Fibroblast of lung (primary cell): ENCODE data around the gene ID3. TPM values are rescaled to one million over a fixed set of nuclear protein-coding genes. Genes with fewer than 3 reads are reported as not detected.

Experiments
- DNase-seq, 2 donors: peaks; one replicate each; pipeline versions ENCODE4 v3.0.0 to v3.0.0-alpha.2; 2010; ENCODE audit warnings: low read depth in 2 of 2
- H2AFZ ChIP-seq: 2 replicates; pipeline ENCODE4 v1.5.1; 2012; ENCODE audit warnings: low read length, control low read depth, inconsistent platforms
- H3K27ac ChIP-seq: 2 replicates; pipeline ENCODE4 v1.5.1; 2011; ENCODE audit warnings: low read length, control low read depth; ENCODE audit not compliant: insufficient read depth
- H3K27me3 ChIP-seq: 2 replicates; pipeline ENCODE4 v1.5.1; 2011; ENCODE audit warnings: mild to moderate bottlenecking, low read length; ENCODE audit not compliant: control insufficient read depth, insufficient read depth
- H3K36me3 ChIP-seq: 2 replicates; pipeline ENCODE4 v1.5.1; 2011; ENCODE audit warnings: low read length; ENCODE audit not compliant: control insufficient read depth, insufficient read depth
- H3K4me1 ChIP-seq: 2 replicates; pipeline ENCODE4 v1.5.1; 2011; ENCODE audit warnings: low read length; ENCODE audit not compliant: control insufficient read depth, insufficient read depth; ENCODE audit errors: extremely low read depth
- H3K4me2 ChIP-seq: 2 replicates; pipeline ENCODE4 v1.5.1; 2011; ENCODE audit warnings: low read length, control low read depth; ENCODE audit not compliant: insufficient read depth; ENCODE audit errors: extremely low read depth
- H3K4me3 ChIP-seq, 4 experiments: fragments of 200-600 bp in 1 of 4; sonication (generic) in 1 of 4; replicated peaks in 1 of 4; 2 replicates each; pipeline ENCODE4 v1.5.1; 2011 to 2016; ENCODE audit warnings: low read length in 4 of 4, low read depth in 3 of 4, mild to moderate bottlenecking in 3 of 4, control low read depth in 2 of 4, inconsistent platforms in 1 of 4, mixed read lengths in 1 of 4; ENCODE audit not compliant: insufficient read depth in 1 of 4; ENCODE audit errors: control extremely low read depth in 1 of 4
- H3K79me2 ChIP-seq: 2 replicates; pipeline ENCODE4 v1.5.1; 2012; ENCODE audit warnings: mild to moderate bottlenecking, low read length, inconsistent platforms; ENCODE audit not compliant: control insufficient read depth, insufficient read depth
- H3K9ac ChIP-seq: 2 replicates; pipeline ENCODE4 v1.5.1; 2011; ENCODE audit warnings: mild to moderate bottlenecking, low read length, control low read depth; ENCODE audit not compliant: insufficient read depth
- H3K9me3 ChIP-seq: 2 replicates; pipeline ENCODE4 v1.5.1; 2012; ENCODE audit warnings: low read depth, low read length; ENCODE audit not compliant: control insufficient read depth, insufficient read depth
- H4K20me1 ChIP-seq: 2 replicates; pipeline ENCODE4 v1.5.1; 2011; ENCODE audit warnings: low read length; ENCODE audit not compliant: control insufficient read depth, insufficient read depth; ENCODE audit errors: extremely low read depth
- CTCF ChIP-seq, 2 donors: IDR thresholded peaks in 1 of 2; conservative IDR thresholded peaks in 1 of 2; 1 replicate in 1 of 2; 2 replicates in 1 of 2; pipeline ENCODE4 v1.5.1; 2011 to 2012; ENCODE audit warnings: low read length in 2 of 2, control low read depth in 1 of 2, inconsistent platforms in 1 of 2, low read depth in 1 of 2, mild to moderate bottlenecking in 1 of 2
- EZH2 ChIP-seq: IDR thresholded peaks from 2 replicates; pipeline ENCODE4 v1.5.1; 2012; ENCODE audit warnings: low read length, control low read depth, mild to moderate bottlenecking; ENCODE audit errors: missing control alignments
- polyA plus RNA-seq, 2 donors: library from polyadenylated mRNA; depleted of rRNA in 1 of 2; stranded (reverse) in 1 of 2; unstranded in 1 of 2; fragments of >200 nt; gene quantifications; 2 replicates each; pipeline ENCODE4 v1.2.1, GENCODE V29; 2011 to 2012; ENCODE audit warnings: missing spikeins in 1 of 2
- total RNA-seq: library from RNA; depleted of rRNA; stranded (reverse); fragments of >200 nt; gene quantifications from 2 replicates; pipeline ENCODE4 v1.2.1, GENCODE V29; 2014

The ID3 gene
- total and polyA plus RNA-seq, 2 donors (not counting 1 experiment from before 2014, with no cell fraction given), result 9.9 to 23.0 TPM

GRCh38 chr1:23548704-23549143 is 10.6 kb downstream of the ID3 start:
- no peaks in the 10 kb centered on the region for H3K27me3 ChIP-seq
- peak in 1 of 2 donors; percentile 47 for DNase-seq
- no peak overlapping the region for H3K4me2 ChIP-seq
- no peak for TF ChIP-seq CTCF (conservative IDR thresholded peaks at IDR 0.05 in 1 of 2, IDR thresholded peaks at IDR 0.05 in 1 of 2; ENCODE audit: low read depth in 1 of 2, low read length in 2 of 2)
- TF ChIP-seq EZH2, result no peak
- H3K4me3 ChIP-seq, result no peak overlapping the region
- H3K4me1 ChIP-seq, result peaks cover 9% of the 10 kb centered on the region
- H4K20me1 ChIP-seq, result no peaks in the 10 kb centered on the region
- H3K36me3 ChIP-seq, result no peaks in the 10 kb centered on the region
- H3K79me2 ChIP-seq, result no peaks in the 10 kb centered on the region
- no peak overlapping the region for H3K27ac ChIP-seq
- peak overlapping the region; percentile 41 for H2AFZ ChIP-seq
- H3K9ac ChIP-seq, result no peak overlapping the region
- no peaks in the 10 kb centered on the region for H3K9me3 ChIP-seq

GRCh38 chr1:23546897-23547584 is 12.3 kb downstream of the ID3 start:
- no peak overlapping the region for H3K27ac ChIP-seq
- no peaks in the 10 kb centered on the region for H3K36me3 ChIP-seq
- H3K9me3 ChIP-seq, result no peaks in the 10 kb centered on the region
- no peaks in the 10 kb centered on the region for H4K20me1 ChIP-seq
- H3K27me3 ChIP-seq, result no peaks in the 10 kb centered on the region
- H3K4me2 ChIP-seq, result no peak overlapping the region
- peaks cover 9% of the 10 kb centered on the region for H3K4me1 ChIP-seq
- H3K9ac ChIP-seq, result no peak overlapping the region
- H3K79me2 ChIP-seq, result no peaks in the 10 kb centered on the region
- no peak overlapping the region for H3K4me3 ChIP-seq
- DNase-seq, result no peak
- TF ChIP-seq CTCF (conservative IDR thresholded peaks at IDR 0.05 in 1 of 2, IDR thresholded peaks at IDR 0.05 in 1 of 2; ENCODE audit: low read depth in 1 of 2, low read length in 2 of 2), result no peak
- H2AFZ ChIP-seq, result no peak overlapping the region

GRCh38 chr1:23545851-23546250 is 13.4 kb downstream of the ID3 start:
- no peak for DNase-seq
- Histone ChIP-seq H3K79me2 (no peaks in the 10 kb centered on the region), H3K4me3 (no peak overlapping the region), H2AFZ (no peak overlapping the region), H3K9me3 (no peaks in the 10 kb centered on the region), H3K4me2 (no peak overlapping the region), H3K27me3 (no peaks in the 10 kb centered on the region), H3K4me1 (peaks cover 9% of the 10 kb centered on the region), H3K36me3 (no peaks in the 10 kb centered on the region), H3K9ac (no peak overlapping the region), H3K27ac (no peak overlapping the region), H4K20me1 (no peaks in the 10 kb centered on the region)
- no peak for TF ChIP-seq EZH2
- no peak for TF ChIP-seq CTCF (conservative IDR thresholded peaks at IDR 0.05 in 1 of 2, IDR thresholded peaks at IDR 0.05 in 1 of 2; ENCODE audit: low read depth in 1 of 2, low read length in 2 of 2)
